GM18858 (cell line): ENCODE measurements around the gene C2CD3.
"Not testable (repeated sequence)": the region's sequence is repeated elsewhere in the genome, so short reads cannot be mapped to it uniquely, and the experiment has no call there.

Experiments
- ATAC-seq: cut with Tn5 transposase; IDR thresholded peaks from one replicate; pipeline ENCODE4 v1.9.1; 2021; ENCODE audit not compliant: unreplicated experiment

Gene C2CD3

GRCh38 chr11:74069146-74070046, 101.4 kb downstream of the C2CD3 start:
- no peak for ATAC-seq

- ATAC-seq = not testable (repeated sequence)
Measured at GRCh38 chr11:74066663-74067062, 104.1 kb downstream of the C2CD3 start.

GRCh38 chr11:74065534-74065933, 105.3 kb downstream of the C2CD3 start:
- ATAC-seq = not testable (repeated sequence)

- not testable (repeated sequence) for ATAC-seq
Measured at GRCh38 chr11:74063628-74064027, 107.2 kb downstream of the C2CD3 start.

- not testable (repeated sequence) for ATAC-seq
Measured at GRCh38 chr11:74061599-74061998, 109.2 kb downstream of the C2CD3 start.

- ATAC-seq = no peak
Measured at GRCh38 chr11:74057249-74058151, 113.3 kb downstream of the C2CD3 start.

GRCh38 chr11:74055938-74056337, 114.9 kb downstream of the C2CD3 start:
- no peak for ATAC-seq

- ATAC-seq = no peak
Measured at GRCh38 chr11:74050465-74050864, 120.3 kb downstream of the C2CD3 start.

GRCh38 chr11:74048993-74049392, 121.8 kb downstream of the C2CD3 start:
- no peak for ATAC-seq

- ATAC-seq = no peak
Measured at GRCh38 chr11:74044538-74044937, 126.3 kb downstream of the C2CD3 start.

- ATAC-seq = no peak
Measured at GRCh38 chr11:74043450-74043849, 127.4 kb downstream of the C2CD3 start.

GRCh38 chr11:74037309-74037708, 133.5 kb downstream of the C2CD3 start:
- ATAC-seq = no peak

- ATAC-seq = no peak
Measured at GRCh38 chr11:74035264-74035663, 135.5 kb downstream of the C2CD3 start.

GRCh38 chr11:74033046-74033445, 137.8 kb downstream of the C2CD3 start:
- ATAC-seq = no peak

GRCh38 chr11:74030723-74031676, 139.8 kb downstream of the C2CD3 start:
- ATAC-seq = no peak

- ATAC-seq = no peak
Measured at GRCh38 chr11:74025467-74026166, 145.2 kb downstream of the C2CD3 start.

- no peak for ATAC-seq
Measured at GRCh38 chr11:74024261-74025029, 146.4 kb downstream of the C2CD3 start.

- ATAC-seq = no peak
Measured at GRCh38 chr11:74023276-74023675, 147.5 kb downstream of the C2CD3 start.

GRCh38 chr11:74022546-74022945, 148.3 kb downstream of the C2CD3 start:
- ATAC-seq = no peak
